Endometrium (tissue), 2 donors: ENCODE results near the gene INCA1.

Source experiments
- FAIRE-seq: peaks from 2 replicates; lab custom pipeline; 2012; peaks lifted over from hg19 to GRCh38; lab: Jason Lieb, UNC
- donor health status: control.
- donor health status: control.

The INCA1 gene

GRCh38 chr17:4948166-4948930, 49.0 kb downstream of the INCA1 start, which contains the start of gene PFN1:
TSS of gene PFN1 (minus strand) at chr17:4948530. CDS start at chr17:4948394, 136 bp downstream.
- no peak for FAIRE-seq

- FAIRE-seq, result no peak
These were observed 49.7 kb downstream of the INCA1 start for GRCh38 chr17:4947411-4948165.

- FAIRE-seq, result no peak
These were observed 50.3 kb downstream of the INCA1 start for GRCh38 chr17:4947010-4947410.

GRCh38 chr17:4946312-4946976, 50.9 kb downstream of the INCA1 start:
- FAIRE-seq, result no peak

- no peak for FAIRE-seq
These were observed 51.4 kb downstream of the INCA1 start for GRCh38 chr17:4945944-4946280.

GRCh38 chr17:4945176-4945943, 52.0 kb downstream of the INCA1 start:
- FAIRE-seq, result no peak

GRCh38 chr17:4944554-4945175, 52.7 kb downstream of the INCA1 start:
- FAIRE-seq, result no peak

GRCh38 chr17:4944163-4944553, 53.2 kb downstream of the INCA1 start:
- no peak for FAIRE-seq

- no peak for FAIRE-seq
These were observed 54.4 kb downstream of the INCA1 start for GRCh38 chr17:4942760-4943508.

- FAIRE-seq, result no peak
These were observed 56.1 kb downstream of the INCA1 start for GRCh38 chr17:4941319-4941610.

GRCh38 chr17:4940555-4941318, 56.6 kb downstream of the INCA1 start:
- no peak for FAIRE-seq

- FAIRE-seq, result peak; percentile 89
These were observed 57.3 kb downstream of the INCA1 start, which contains the start of the genes RNF167 and SLC25A11 for GRCh38 chr17:4939796-4940554. TSS of gene RNF167 (plus strand) at chr17:4940268. CDS start at chr17:4940910, 642 bp downstream. TSS of gene SLC25A11 (minus strand) at chr17:4940046. CDS start at chr17:4939910, 136 bp downstream.

- FAIRE-seq, result no peak
These were observed 57.9 kb downstream of the INCA1 start for GRCh38 chr17:4939546-4939795.

- no peak for FAIRE-seq
These were observed 58.4 kb downstream of the INCA1 start for GRCh38 chr17:4938688-4939545.
